ENCODE data around the gene BST2. TPM values are rescaled to one million over a fixed set of nuclear protein-coding genes. Genes with fewer than 3 reads are reported as not detected.

Gene BST2
- total and polyA plus RNA-seq, 2 of the 8 experiments (the other 6 are each of a cell fraction or from before 2014, with no cell fraction given) = 18.1 to 72.8 TPM

DNA sequence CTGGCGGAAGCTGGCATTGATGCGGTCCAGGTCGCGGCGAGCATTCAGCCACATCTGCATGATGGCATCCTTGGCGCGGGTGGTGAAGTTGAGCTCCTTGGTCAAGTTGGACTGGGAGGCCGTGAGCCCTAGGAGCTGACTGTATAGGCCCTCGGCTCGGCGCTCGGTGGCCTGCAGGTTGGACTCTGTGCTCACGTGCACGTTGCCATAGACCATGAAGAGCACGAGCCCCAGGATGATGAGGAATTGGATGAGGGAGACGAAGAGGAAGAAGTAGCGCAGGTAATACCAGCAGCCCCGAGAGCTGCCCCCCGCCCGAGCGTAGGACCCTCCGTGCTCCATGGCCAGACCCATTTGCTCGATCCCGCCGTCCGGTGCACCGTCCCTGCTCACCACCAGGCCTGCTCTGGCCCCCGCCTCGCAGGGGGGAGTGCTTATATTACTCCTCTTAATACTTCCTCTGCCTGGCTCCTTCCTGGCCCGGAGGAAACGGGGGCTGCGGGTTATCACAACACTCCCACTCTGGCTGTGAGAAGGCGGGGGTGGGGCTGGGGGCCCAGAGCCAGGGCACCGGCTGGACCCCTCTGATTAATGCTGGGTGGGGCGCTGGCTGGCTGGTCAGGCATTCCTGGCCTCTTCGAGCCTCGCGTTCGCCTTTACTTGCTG lies 28.4 kb downstream of the BST2 start, which contains the start of gene PLVAP:
Gene PLVAP (minus strand): TSS at position 408 of the 666 bp plus-strand sequence. CDS start 54 bp downstream, at position 354.
- H3K4ac ChIP-seq (replicated peaks; ENCODE audit: insufficient read length, low read depth, low read length) = no peak within 1 kb of the TSS
- DNase-seq (ENCODE audit: low read depth in 1 of 2, low spot score in 2 of 2) (no peak), FAIRE-seq (no peak)
- H3K23ac ChIP-seq (ENCODE audit: insufficient read length) = no peak within 1 kb of the TSS
- no peaks in the 10 kb centered on the region for H3K23me2 ChIP-seq (ENCODE audit: low read depth, low read length)
- H3K9ac ChIP-seq (replicated peaks in 1 of 4; ENCODE audit: extremely low read depth in 1 of 4, low read depth in 3 of 4, low read length in 3 of 4) = no peak within 1 kb of the TSS
- ChIA-PET CTCF (ENCODE audit: partially characterized antibody) (interaction anchor here (0.7 to 3.6 kb wide), 6 partner anchors 11 to 56 kb away, joined by 3 to 14 read pairs (median 3); no protein-coding TSS in a partner anchor), POLR2A (ENCODE audit: partially characterized antibody) (interaction anchor here (0.7 to 1.1 kb wide), 2 partner anchors 9 to 35 kb away, joined by 3 to 4 read pairs; no protein-coding TSS in a partner anchor)
- no peaks in the 10 kb centered on the region for H3K27me3 ChIP-seq (replicated peaks in 1 of 4; ENCODE audit: control insufficient read depth in 3 of 4, extremely low read depth in 1 of 4, insufficient read depth in 3 of 4, low read length in 3 of 4)
- H3K4me2 ChIP-seq (ENCODE audit: insufficient read depth in 1 of 2, low read depth in 2 of 2, low read length in 2 of 2) = no peak within 1 kb of the TSS
- H3K14ac ChIP-seq (ENCODE audit: insufficient read length) = no peak within 1 kb of the TSS
- 91% methylated on average over 34 of the region's 39 CpGs; no CpG with 5 or more reads in 1 of the 2 experiments for WGBS, 2 experiments (ENCODE audit: extremely low coverage in 1 of 2, insufficient coverage in 1 of 2, insufficient read length in 1 of 2, insufficient replicate concordance in 2 of 2, low coverage in 1 of 2, low lambda C conversion rate in 2 of 2, missing lambda C conversion rate in 1 of 2)
- H3K79me1 ChIP-seq (ENCODE audit: low read depth, low read length) = no peaks in the 10 kb centered on the region
- H2BK20ac ChIP-seq (ENCODE audit: low read length) = no peak within 1 kb of the TSS
- H2BK15ac ChIP-seq (ENCODE audit: low read length) = peak within 1 kb of the TSS; percentile 29; the same call in 1 of the 2 replicates
- H2BK12ac ChIP-seq (ENCODE audit: low read depth, low read length) = no peak within 1 kb of the TSS
- no peak within 1 kb of the TSS for H3K4me3 ChIP-seq (ENCODE audit: extremely low read depth in 1 of 4, insufficient read depth in 2 of 4, low read depth in 3 of 4, low read length in 4 of 4)
- H2BK120ac ChIP-seq (replicated peaks; ENCODE audit: low read depth, low read length) = no peak within 1 kb of the TSS
- H2AFZ ChIP-seq (ENCODE audit: low read length) = no peak within 1 kb of the TSS
- H4K8ac ChIP-seq (ENCODE audit: extremely low read depth, insufficient read depth, low read length) = peak within 1 kb of the TSS; percentile 80; the same call in 1 of the 2 replicates
- H3K4me1 ChIP-seq (replicated peaks in 1 of 4; ENCODE audit: control insufficient read depth in 3 of 4, insufficient read depth in 4 of 4, low read length in 3 of 4) = peaks cover 0 to 9% (median 6%) of the 10 kb centered on the region in 4 experiments; a peak in 5 of 7 replicates
- no peak within 1 kb of the TSS for H3K27ac ChIP-seq (ENCODE audit: low read depth, low read length)
- no peak within 1 kb of the TSS for H3K56ac ChIP-seq (replicated peaks; ENCODE audit: insufficient read length, low read depth, low read length)
- no peak within 1 kb of the TSS for H2AK5ac ChIP-seq (ENCODE audit: low read depth, low read length)
- H4K91ac ChIP-seq (replicated peaks; ENCODE audit: insufficient read length, low read length) = peak within 1 kb of the TSS; percentile 65
- H4K5ac ChIP-seq (ENCODE audit: insufficient read length, low read depth, low read length) = no peak within 1 kb of the TSS
- no peak within 1 kb of the TSS for H3K18ac ChIP-seq (ENCODE audit: extremely low read depth, low read length)
- 0 out of 2 replicates have a peak within 1 kb of the TSS, but pooled peaks have one; percentile 2 for H2BK5ac ChIP-seq (ENCODE audit: low read depth, low read length)
- no peaks in the 10 kb centered on the region for H3K79me2 ChIP-seq (ENCODE audit: control insufficient read depth in 1 of 2, insufficient read depth in 2 of 2, low read length in 2 of 2)
- 0 out of 4 replicates have a peak, but pooled peaks cover 0 to 3% of the 10 kb centered on the region in 2 experiments for H3K9me3 ChIP-seq (ENCODE audit: insufficient read depth in 2 of 2, low read depth in 1 of 2, low read length in 1 of 2)
- no peaks in the 10 kb centered on the region for H3K36me3 ChIP-seq (ENCODE audit: control insufficient read depth in 2 of 4, insufficient read depth in 4 of 4, low read length in 3 of 4)
- H4K20me1 ChIP-seq (replicated peaks in 1 of 2; ENCODE audit: control insufficient read depth in 1 of 2, insufficient read depth in 2 of 2, low read length in 2 of 2) = no peaks in the 10 kb centered on the region
- TF ChIP-seq KDM5A (IDR thresholded peaks at IDR 0.05; ENCODE audit: low read length) (no peak), EGR1 (IDR thresholded peaks at IDR 0.05; ENCODE audit: borderline replicate concordance, low read depth, low read length) (no peak), CBX8 (IDR thresholded peaks at IDR 0.05; ENCODE audit: borderline replicate concordance, low read depth, low read length) (no peak), SP4 (IDR thresholded peaks at IDR 0.05; ENCODE audit: low read length) (no peak), TAF7 (optimal IDR thresholded peaks at IDR 0.05; ENCODE audit: borderline replicate concordance, low read depth, low read length) (no peak), ASH2L (IDR thresholded peaks at IDR 0.05; ENCODE audit: low read length) (no peak), RNF2 (IDR thresholded peaks at IDR 0.05; ENCODE audit: borderline replicate concordance, low read depth, low read length, missing control alignments, poor library complexity, severe bottlenecking) (no peak), RAD21 (IDR thresholded peaks at IDR 0.05 in 1 of 2, conservative IDR thresholded peaks at IDR 0.05 in 1 of 2; ENCODE audit: low read depth in 2 of 2, low read length in 2 of 2) (no peak), MAFK (IDR thresholded peaks at IDR 0.05; ENCODE audit: low read depth, low read length) (no peak)
- TF ChIP-seq, protein P1, sequence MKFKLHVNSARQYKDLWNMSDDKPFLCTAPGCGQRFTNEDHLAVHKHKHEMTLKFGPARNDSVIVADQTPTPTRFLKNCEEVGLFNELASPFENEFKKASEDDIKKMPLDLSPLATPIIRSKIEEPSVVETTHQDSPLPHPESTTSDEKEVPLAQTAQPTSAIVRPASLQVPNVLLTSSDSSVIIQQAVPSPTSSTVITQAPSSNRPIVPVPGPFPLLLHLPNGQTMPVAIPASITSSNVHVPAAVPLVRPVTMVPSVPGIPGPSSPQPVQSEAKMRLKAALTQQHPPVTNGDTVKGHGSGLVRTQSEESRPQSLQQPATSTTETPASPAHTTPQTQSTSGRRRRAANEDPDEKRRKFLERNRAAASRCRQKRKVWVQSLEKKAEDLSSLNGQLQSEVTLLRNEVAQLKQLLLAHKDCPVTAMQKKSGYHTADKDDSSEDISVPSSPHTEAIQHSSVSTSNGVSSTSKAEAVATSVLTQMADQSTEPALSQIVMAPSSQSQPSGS (IDR thresholded peaks at IDR 0.05; ENCODE audit: low read length) = no peak

Measured in H1 (cell line).